ENCODE results near the gene RECQL5.
A peak's percentile ranks its signal among the peaks of the same experiment; 100 is the strongest.

The RECQL5 gene

DNA sequence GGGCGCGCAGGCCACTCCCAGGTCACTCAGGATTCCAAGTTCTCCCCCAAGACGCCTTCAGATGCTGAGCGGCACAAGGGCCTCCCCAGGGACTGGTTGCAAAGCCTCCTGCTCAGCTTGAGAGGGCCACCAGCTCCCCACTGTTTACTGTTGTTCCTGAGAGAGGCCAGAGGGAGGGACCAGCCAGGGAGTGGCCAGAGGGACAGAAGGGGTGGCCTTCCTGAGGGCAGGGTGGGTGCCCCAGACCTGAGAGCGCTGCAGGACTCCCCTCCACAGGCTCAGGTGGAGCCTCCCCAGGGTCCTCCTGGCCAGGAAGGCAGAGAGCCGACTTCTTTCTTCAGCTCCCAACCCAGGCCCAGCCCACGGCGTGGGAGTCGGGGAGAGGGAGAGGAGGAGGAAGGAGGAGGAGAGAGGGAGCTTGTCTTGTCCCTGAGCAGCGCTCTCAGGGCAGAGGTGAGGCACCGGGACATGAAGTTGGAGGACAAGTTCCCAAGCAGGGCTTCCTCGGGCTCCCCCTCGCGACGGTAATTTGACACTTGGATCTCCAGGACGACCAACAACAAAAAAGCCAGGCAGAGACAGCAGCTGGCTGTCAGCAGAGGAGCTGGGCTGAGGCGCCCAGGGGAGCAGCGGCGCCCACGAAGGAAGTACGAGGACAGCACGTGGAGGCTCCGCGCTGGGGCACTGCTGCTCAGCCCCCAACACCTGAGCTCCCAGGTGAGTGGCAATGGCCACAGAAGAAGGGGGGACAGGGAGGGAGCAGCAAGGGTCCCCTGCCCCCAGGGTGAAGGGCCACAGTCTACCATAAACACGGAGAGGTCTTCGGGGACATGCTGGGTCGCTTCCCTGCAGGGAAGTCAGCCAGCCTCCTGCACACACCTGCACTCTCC, 33.2 kb downstream of the RECQL5 start:
- DNase-seq (ENCODE audit: low read depth, low spot score), result no peak

DNA sequence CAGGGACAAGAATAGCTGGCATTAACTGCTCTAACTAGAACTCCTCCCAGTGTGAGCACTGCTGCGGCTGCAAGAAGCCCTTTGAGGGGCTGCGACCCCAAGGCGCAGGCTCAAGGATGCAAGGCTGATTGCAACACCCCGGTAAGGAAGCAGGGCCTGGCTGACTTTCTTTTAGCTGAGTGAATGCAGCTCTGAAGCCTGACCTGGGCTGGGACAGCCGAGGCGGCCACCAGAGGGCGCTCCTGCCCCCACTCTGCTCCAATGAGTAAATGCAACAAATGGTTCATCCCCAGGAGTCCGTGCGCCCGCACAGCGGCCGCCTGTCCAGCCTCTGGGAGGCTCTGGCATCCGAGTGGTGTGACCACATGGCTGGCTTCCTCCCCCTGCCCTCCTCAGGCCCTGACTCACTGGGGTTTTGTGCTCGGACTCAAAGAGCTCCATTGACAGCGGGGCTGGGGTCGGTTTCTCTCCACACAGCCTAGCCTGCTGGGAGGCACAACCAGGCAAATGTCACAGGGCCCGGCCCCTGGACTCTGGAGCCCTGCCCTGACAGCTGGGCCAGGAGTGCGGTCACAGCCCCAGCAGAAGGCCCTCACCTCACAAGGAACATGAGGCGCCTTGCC, 34.0 kb downstream of the RECQL5 start, which contains the start of gene SMIM5:
Gene SMIM5, plus strand, starts transcription at position 572 of the 623 bp plus-strand sequence. CDS start 6,768 bp downstream, outside the sequence.
- DNase-seq (ENCODE audit: low read depth, low spot score), result peak; percentile 57

DNA sequence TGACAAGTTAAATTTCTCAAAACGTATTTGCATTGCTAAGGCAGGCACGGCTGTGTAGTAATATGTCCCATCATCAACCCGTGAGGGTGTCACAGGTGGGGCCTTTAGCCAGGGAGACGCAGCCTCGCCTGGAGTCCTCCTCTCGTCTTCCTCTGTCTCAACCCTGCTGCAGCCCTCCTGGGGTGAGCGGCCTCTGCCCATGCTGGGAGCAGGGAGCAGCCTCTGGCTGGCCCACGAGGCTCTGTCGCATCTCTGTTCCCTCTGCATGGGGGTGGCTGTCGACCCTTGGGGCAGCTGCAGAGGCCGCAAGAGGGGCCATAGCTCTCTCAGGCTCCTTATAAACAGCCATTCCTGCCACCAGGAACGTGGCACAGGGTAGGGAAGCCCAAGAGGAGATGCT, 34.5 kb downstream of the RECQL5 start:
- DNase-seq (ENCODE audit: low read depth, low spot score), result no peak

DNA sequence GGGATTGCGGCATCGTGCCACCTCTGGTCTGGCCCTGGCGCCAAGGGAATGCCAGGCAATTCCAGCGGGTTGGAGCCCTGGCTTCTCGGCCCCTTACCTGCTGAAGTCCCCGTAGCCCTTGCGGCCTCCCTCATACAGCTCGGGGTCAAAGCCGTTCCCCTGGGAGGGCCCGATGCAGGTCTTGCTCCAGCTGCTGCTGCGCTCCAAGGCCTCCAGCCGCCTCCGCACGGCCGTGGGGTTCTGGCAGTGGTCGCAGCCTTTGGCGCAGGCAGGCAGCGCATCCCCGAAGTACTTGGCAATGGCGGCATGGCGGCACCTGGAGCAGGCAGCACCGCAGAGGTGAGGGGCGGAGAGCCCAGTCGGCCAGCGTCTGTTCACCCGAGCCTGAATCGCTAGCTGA, 35.6 kb downstream of the RECQL5 start:
- DNase-seq (ENCODE audit: low read depth, low spot score), result no peak

DNA sequence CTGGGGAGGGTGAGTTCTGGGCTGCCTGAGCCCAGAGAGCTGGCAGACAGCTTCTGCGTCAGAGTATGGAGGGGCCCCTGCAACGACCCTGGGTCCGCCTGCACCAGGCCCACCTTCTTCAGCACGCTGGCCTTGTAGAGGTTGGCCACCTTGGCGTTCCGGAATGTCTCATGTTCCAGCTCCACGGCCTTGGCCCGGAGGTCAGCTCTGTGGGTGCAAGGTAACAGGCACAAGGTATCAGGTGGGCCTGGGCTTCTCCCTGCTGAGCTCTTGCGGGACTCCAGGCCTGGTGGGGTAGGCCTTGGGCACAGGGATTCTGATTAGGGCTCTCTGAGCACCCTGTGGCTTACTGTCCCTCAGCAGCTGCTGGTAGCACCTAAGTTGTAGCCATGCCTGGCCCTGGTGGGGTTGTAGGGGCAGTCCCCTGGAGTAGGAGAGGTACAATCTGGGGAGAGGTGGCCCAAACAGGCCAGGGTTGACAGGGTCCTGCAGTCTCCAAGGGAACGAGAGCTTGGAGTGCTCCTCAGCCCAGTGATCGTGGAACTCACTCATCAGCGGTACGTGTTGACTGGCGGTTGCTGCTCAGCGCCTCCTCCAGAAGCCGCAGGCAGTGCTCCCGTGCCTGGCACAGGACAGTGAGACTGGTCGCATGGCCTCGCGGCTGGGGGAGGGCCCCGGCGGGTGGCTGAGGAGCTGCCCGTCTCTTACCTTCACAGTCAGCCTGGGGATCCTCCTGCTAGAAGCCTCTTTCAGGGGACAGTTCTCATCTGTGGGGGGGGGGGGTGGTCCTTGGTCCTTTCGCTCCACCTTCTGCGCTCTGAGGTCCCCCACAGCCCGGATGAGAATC, 36.7 kb downstream of the RECQL5 start:
- no peak for DNase-seq (ENCODE audit: low read depth, low spot score)

DNA sequence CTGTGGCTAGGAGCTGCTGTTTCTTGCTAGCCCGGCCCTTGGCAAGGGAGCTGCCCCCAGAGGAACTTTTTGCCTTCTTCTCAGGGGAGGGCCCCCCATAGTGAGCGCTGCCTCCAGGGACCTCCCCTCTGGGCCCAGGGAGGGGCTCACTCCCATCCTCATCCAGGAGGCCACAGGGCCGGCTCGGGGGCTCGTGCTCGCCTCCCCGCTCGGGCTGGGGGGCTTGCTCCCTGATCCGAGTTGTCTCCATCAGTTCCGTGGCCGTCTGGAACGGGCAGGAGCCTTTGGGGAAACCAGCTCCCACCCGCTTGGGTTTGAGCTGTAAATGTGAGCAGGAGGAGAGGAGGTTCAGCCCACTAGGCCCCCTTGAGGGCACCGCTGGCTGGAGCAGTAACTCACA, 37.8 kb downstream of the RECQL5 start:
- DNase-seq (ENCODE audit: low read depth, low spot score), result no peak

DNA sequence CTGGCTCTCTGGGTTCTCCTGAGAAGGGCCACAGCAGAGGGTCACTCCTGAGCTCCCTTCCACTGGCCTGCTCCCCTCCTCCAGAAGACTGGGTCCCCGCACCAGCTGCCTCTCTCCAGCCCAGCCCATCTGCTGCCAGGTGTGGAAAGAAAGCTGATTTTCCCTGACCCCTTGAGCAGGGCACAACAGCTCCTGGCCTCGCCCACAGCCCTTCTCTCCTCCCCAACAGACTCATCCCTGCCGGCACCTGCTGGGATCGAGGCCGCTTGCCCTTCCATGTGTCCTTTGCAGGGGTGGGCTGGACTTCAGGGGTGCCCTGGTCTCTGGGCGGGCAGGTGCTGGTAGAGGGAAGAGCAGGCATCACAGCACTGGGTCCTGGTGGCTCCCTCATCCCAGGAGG, 38.5 kb downstream of the RECQL5 start:
- DNase-seq (ENCODE audit: low read depth, low spot score), result no peak

DNA sequence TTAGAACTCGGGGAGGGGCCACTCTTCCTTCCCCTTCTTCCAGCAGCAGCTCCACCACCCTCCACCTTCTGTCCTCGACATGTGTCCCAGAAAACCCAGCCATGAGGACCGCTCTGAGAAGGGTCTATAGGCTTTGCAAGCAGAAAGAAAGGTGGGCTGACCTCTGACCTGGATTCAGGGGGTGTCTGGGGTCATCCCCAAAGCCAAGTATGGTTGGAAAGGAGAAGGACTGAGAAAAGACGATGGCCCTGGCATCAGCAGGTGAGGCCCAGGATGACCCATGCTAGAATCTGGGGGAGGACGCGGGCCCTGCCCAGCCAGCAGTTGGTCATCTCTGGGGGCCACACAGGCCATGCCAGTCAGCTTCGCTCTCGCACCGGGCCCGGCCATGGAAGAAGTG, 39.9 kb downstream of the RECQL5 start:
- no peak for DNase-seq (ENCODE audit: low read depth, low spot score)

DNA sequence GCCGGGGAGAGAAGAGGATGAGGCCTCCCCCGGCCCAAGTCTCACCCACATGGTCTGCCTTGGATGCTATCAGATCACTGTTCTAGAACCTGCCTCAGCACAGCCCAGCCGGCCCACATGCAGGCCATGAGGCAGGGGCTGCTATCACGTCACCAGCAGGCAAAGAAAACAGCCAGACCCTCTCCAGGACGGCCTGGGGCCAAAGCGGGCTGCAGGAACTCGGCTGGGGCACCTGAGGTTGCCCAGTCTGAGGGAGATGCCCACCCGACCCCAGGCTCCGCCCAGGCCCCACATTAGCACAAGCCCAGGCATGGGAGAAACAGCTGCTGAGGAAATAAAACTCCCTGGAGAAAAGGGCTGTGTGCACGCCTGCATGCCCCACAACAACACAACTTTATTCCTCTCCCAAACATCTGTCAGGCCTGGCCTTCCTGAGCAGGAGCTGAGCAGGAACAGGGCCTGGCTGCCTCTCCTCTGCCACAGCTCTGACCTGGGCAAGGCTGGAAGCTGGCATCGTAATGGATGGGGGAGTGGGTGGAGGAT, 40.4 kb downstream of the RECQL5 start:
- no peak for DNase-seq (ENCODE audit: low read depth, low spot score)

DNA sequence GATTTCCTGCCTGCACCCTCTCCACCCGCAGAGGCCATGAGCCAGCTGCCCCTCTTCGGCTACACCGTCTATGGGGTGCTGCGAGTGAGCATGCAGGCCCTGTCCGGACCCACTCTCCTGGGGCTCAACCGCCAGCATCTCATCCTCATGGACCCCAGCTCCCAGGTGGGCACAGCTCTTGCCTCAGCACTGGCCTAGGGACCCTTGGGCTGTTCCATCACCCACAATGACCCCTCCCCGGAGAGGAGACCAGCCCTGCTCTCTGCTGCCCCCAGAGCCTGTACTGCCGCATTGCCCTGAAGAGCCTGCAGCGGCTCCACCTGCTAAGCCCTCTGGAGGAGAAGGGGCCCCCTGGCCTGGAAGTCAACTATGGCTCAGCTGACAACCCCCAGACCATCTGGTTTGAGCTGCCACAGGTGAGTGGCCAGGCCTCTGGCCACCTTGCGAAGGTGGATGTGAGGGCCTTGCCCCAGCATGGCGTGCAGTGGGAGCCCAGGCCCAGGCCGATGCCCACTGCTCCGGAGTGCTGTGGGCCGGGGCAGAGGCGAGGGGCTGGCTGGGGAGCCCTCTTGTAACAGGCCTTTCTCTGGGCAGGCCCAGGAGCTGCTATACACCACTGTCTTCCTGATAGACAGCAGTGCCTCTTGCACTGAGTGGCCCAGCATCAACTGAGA, 41.0 kb downstream of the RECQL5 start:
- no peak for DNase-seq (ENCODE audit: low read depth, low spot score)

DNA sequence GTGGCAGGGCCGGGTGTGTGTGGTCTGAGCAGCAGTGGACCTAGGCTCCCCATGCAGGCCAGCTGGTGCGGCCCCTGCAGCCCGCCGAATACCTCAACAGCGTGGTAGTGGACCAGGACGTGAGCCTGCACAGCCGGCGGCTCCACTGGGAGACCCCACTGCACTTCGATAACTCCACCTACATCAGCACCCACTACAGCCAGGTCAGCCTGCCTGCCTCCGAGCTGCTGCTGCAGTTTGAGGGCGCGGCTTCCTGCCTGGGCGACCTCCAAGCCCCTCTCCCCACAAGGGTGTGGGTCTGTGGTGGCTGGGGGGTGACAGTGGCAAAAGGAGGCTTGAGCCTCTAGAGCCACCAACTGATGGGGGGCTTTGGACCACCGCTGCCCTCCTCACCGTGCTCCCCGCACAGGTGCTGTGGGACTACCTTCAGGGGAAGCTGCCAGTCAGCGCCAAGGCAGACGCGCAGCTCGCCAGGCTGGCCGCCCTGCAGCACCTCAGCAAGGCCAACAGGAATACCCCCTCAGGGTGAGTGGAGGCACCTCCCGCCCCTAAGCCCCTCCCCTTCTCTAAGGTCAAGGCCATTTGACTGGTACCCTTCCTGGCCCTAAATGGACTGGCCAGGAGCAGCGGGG, 42.1 kb downstream of the RECQL5 start:
- no peak for DNase-seq (ENCODE audit: low read depth, low spot score)

DNA sequence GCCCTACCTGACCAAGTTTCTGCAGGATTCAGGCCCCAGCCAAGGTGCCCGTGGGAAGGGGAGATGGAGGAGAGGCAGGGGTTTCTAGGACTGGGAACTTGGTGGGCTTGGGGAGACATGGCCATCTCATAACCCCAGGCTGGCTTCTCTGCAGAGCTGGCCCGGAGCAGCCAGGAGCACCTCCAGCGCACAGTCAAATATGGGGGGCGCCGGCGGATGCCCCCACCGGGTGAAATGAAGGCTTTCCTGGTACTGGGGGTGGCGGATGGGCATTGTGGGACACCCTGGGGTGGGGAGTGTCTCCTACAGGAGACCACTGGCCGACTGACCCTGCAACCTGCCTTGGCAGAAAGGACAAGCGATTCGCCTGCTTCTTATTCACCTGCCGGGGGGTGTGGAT, 42.9 kb downstream of the RECQL5 start:
- DNase-seq (ENCODE audit: low read depth, low spot score), result no peak

DNA sequence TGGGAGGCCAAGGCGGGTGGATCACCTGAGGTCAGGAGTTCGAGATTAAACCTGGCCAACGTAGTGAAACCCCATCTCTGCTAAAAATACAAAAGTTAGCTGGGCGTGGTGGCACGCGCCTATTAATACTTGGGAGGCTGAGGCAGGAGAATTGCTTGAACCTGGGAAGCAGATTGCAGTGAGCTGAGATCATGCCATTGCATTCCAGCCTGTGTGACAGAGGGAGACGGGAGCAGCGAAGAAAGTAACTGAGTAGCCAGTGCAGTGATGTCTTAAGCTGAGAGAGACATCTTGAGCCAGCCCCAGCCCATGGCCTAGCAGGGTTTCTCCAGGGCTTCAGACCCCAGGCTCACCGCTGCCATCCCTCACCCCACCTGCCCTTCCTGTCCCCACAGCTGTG, 43.6 kb downstream of the RECQL5 start:
- no peak for DNase-seq (ENCODE audit: low read depth, low spot score)

DNA sequence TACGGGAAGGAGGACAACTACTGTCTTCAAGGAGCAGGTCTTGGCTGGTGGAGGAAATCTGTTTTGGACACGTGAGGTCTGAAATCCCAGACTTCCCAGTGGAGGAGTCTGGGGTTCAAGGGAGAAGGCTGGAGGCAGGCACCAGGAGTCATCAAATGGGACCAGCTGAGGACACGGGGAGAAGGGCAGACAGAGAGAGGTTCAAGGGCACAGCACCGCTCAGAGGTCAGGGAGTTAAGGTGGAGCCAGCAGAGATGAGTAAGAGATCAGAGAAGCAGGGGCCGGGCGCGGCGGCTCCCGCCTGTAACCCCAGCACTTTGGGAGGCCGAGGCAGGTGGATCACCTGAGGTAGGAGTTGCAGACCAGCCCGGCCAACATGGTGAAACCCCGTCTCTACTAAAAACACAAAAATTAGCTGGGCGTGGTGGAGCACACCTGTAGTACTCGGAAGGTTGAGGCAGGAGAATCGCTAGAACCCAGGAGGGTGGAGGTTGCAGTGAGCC, 44.1 kb downstream of the RECQL5 start:
- DNase-seq (ENCODE audit: low read depth, low spot score), result no peak

DNA sequence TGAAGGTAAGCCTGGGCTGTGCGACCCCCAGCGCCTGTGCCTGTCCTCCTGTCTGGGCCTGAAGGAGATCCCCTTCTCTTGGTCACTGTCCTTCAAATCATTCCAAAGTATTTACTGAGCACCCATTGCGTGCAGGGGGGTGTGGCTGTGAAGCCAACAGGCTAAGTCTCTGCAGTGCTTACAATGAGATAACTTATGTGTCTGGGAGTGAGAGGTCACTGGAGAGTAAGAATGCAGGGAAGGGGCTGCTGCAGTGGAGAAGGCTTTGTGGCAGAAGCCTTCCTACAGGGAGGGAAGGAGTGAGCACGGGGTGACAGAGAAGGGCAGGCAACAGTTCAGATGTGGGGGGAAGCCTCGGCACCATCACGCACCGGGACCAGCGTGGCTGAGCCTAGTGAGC, 44.9 kb downstream of the RECQL5 start:
- no peak for DNase-seq (ENCODE audit: low read depth, low spot score)

DNA sequence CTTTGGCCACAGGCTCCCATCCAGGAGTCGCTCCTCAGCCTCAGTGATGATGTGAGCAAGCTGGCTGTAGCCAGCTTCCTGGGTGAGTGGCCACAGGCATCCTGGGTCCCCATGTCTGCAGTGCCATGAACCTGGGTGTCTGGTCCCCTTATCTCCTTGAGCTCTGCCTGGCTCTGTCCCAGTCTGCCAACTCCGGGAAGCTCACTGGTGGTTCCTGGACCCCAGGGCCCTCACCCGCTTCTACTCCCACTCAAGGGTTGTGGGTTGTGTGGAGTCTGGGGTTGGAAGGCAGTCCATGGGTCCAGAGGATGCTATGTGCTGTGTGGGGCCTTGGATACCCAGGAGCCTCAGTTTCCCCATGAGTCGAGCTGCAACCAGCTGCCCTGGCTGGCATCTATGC, 45.5 kb downstream of the RECQL5 start:
- DNase-seq (ENCODE audit: low read depth, low spot score), result no peak

DNA sequence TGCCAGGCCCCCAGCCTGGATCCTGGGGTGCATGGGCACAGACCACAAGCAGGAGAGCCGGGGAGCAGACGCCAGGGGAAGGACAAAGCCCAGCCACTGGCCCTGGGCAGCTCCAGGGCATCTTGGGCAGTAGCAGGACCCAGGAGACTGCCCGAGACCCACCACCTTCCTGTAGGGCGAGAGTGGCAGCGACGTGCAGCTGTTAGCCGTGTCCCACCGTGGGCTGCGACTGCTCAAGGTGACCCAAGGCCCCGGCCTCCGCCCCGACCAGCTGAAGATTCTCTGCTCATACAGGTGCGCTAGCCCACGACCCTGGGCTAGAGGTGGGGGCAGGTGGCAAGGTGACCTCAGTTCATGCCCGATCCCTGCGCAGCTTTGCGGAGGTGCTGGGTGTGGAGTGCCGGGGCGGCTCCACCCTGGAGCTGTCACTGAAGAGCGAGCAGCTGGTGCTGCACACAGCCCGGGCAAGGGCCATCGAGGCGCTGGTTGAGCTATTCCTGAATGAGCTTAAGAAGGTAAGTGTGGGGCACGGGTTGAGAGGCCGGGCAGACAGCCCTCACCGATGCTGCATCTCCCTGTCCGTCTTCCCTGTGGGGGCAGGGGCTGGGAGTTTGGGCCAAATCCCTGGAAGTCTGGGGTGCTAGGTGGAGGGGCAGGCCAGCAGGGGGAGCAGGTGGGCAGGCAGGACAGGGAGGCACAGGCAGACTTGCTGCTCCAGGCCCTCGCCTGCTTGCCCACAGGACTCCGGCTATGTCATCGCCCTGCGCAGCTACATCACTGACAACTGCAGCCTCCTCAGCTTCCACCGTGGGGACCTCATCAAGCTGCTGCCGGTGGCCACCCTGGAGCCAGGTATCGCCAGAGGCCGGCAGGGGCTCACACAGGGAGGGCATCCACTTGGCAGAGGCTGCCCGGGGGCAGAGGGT, 47.2 kb downstream of the RECQL5 start:
- DNase-seq (ENCODE audit: low read depth, low spot score), result no peak

DNA sequence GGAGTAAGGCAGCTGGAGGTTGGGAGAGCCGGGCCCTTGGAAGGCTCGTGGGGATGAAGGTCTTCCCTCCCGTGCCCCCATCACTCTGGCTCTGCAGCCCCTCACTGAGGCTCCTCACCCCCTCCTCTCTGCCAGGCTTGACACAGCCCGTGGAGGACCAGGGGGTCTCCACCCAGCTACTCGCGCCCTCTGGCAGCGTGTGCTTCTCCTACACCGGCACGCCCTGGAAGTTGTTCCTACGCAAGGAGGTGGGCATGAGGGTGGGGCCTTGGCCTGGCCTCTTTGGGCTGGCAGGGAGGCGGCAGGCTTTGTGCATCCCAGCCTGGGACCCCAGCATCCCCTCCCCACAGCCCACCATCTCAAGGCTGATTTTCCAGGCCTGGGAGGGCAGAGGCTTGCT, 49.3 kb downstream of the RECQL5 start:
- no peak for DNase-seq (ENCODE audit: low read depth, low spot score)

DNA sequence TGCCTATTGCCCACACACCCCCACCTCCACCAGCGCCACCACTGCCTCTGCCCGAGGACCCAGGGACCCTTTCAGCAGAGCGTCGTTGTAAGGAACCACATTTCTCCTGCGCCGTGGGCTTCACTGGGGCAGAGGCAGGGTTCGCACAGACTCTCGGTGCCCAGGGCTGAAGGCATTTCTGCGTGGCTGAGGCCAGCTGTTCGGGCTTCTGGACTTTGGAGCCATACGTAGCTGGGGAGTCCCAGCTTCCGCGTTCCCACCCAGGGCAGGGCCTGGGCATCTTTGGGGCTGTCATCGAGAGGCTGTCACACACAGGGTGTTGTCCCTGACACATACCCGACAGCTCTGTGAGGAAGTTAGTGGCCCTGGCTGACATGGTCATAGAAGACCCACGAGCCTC, 49.7 kb downstream of the RECQL5 start:
- no peak for DNase-seq (ENCODE audit: low read depth, low spot score)

Measured in activated CD4-positive, CD25-positive, alpha-beta regulatory T cell treated with anti-CD3 and anti-CD28 coated beads, Interleukin-2, amount 50 U/mL, for 16 hours (primary cell).